HepG2 (cell line): Measurements from ENCODE around the gene MIDN. TPM values are rescaled to one million over a fixed set of nuclear protein-coding genes. Genes with fewer than 3 reads are reported as not detected.
A peak's percentile ranks its signal among the peaks of the same experiment; 100 is the strongest.

Experiments used
- ATF7-NPFF ChIP-seq: sonication (generic); formaldehyde crosslinking; IDR thresholded peaks from 2 replicates; pipeline ENCODE4 v1.8.1; 2023; ENCODE audit warnings: mild to moderate bottlenecking, low read depth, missing genetic modification reagents, moderate library complexity
- CENPX ChIP-seq: sonication (generic); formaldehyde crosslinking; IDR thresholded peaks from 2 replicates; pipeline ENCODE4 v1.9.0; 2021; ENCODE audit warnings: mild to moderate bottlenecking, missing genetic modification reagents, moderate library complexity
- CHCHD3 ChIP-seq: sonication (generic); formaldehyde crosslinking; IDR thresholded peaks from 2 replicates; pipeline ENCODE4 v1.8.0; 2022; ENCODE audit warnings: mild to moderate bottlenecking, missing genetic modification reagents, moderate library complexity
- CREM ChIP-seq, 2 experiments: sonication (generic) in 1 of 2; formaldehyde crosslinking in 1 of 2; IDR thresholded peaks; 2 replicates each; pipeline versions ENCODE4 v1.4.0 to v1.6.1; 2016 to 2020; ENCODE audit warnings: antibody characterized with exemption in 1 of 2, mild to moderate bottlenecking in 1 of 2, missing genetic modification reagents in 1 of 2
- DPF2 ChIP-seq: sonication (generic); formaldehyde crosslinking; IDR thresholded peaks from 2 replicates; pipeline ENCODE4 v1.4.0; 2020; ENCODE audit warnings: mild to moderate bottlenecking, low read depth, missing genetic modification reagents, borderline replicate concordance
- ETV5 ChIP-seq: IDR thresholded peaks from 2 replicates; pipeline ENCODE4 v1.6.1; 2018; ENCODE audit warnings: missing biosample characterization, missing genetic modification reagents, inconsistent platforms, borderline replicate concordance
- FOXA1 ChIP-seq, 2 experiments: fragments of 450-650 bp in 1 of 2; sonication (generic) in 1 of 2; formaldehyde crosslinking in 1 of 2; IDR thresholded peaks; 2 replicates each; pipeline versions ENCODE4 v1.4.0 to v1.6.1; 2016 to 2020; ENCODE audit warnings: missing genetic modification reagents in 1 of 2
- HOXA7 ChIP-seq: sonication (generic); formaldehyde crosslinking; IDR thresholded peaks from 2 replicates; pipeline ENCODE4 v1.8.1; 2022; ENCODE audit warnings: mild to moderate bottlenecking, missing genetic modification reagents, moderate library complexity
- MXI1 ChIP-seq: IDR thresholded peaks from 3 replicates; pipeline ENCODE4 v1.6.1; 2012; ENCODE audit warnings: low read depth, low read length, inconsistent platforms, borderline replicate concordance
- NFYB ChIP-seq: sonication (generic); formaldehyde crosslinking; IDR thresholded peaks from 2 replicates; pipeline ENCODE4 v1.4.0; 2020; ENCODE audit warnings: missing genetic modification reagents
- NPAS2 ChIP-seq: sonication (generic); formaldehyde crosslinking; IDR thresholded peaks from 2 replicates; pipeline ENCODE4 v1.8.0; 2022; ENCODE audit warnings: mild to moderate bottlenecking, missing genetic modification reagents, borderline replicate concordance
- RFX3 ChIP-seq: IDR thresholded peaks from 2 replicates; pipeline ENCODE4 v1.6.1; 2016; ENCODE audit warnings: missing biosample characterization, missing genetic modification reagents
- SOX6 ChIP-seq, 2 experiments: fragments of 450-650 bp in 1 of 2; sonication (generic) in 1 of 2; formaldehyde crosslinking in 1 of 2; IDR thresholded peaks; 2 replicates each; pipeline versions ENCODE4 v1.4.0 to v1.6.1; 2017 to 2020; ENCODE audit warnings: antibody characterized with exemption in 1 of 2, mild to moderate bottlenecking in 1 of 2, missing genetic modification reagents in 1 of 2
- THAP11 ChIP-seq: IDR thresholded peaks from 2 replicates; pipeline ENCODE4 v1.6.1; 2016; ENCODE audit warnings: missing biosample characterization, missing genetic modification reagents
- YEATS4 ChIP-seq: sonication (generic); formaldehyde crosslinking; IDR thresholded peaks from 2 replicates; pipeline ENCODE4 v1.4.0; 2020; ENCODE audit warnings: missing genetic modification reagents, borderline replicate concordance
- ZFP1 ChIP-seq: IDR thresholded peaks from 2 replicates; pipeline ENCODE4 v1.6.1; 2016
- ZFP62 ChIP-seq: sonication (generic); formaldehyde crosslinking; IDR thresholded peaks from 2 replicates; pipeline ENCODE4 v1.4.0; 2020; ENCODE audit warnings: missing genetic modification reagents
- ZNF335 ChIP-seq: sonication (generic); formaldehyde crosslinking; IDR thresholded peaks from 2 replicates; pipeline ENCODE4 v1.4.0; 2020; ENCODE audit warnings: missing genetic modification reagents
- ZNF766 ChIP-seq: sonication (generic); formaldehyde crosslinking; IDR thresholded peaks from 2 replicates; pipeline ENCODE4 v1.5.0; 2020; ENCODE audit warnings: missing genetic modification reagents, borderline replicate concordance
- ZNF768 ChIP-seq: sonication (generic); formaldehyde crosslinking; IDR thresholded peaks from 2 replicates; pipeline ENCODE4 v1.4.0; 2020; ENCODE audit warnings: missing genetic modification reagents
- polyA plus RNA-seq, 8 experiments: library from polyadenylated mRNA; depleted of rRNA in 3 of 8; stranded (reverse) in 7 of 8; unstranded in 1 of 8; fragments of >200 nt; fragmentation: Illumina TruSeq in 4 of 8; extraction: Trizol in 4 of 8; gene quantifications; 2 replicates each; pipeline versions ENCODE4 v1.2.1 to v1.2.3, GENCODE V29; 2011 to 2016; ENCODE audit warnings: low read depth in 4 of 8, missing spikeins in 1 of 8, mixed read lengths in 1 of 8; ENCODE audit not compliant: insufficient read depth in 1 of 8
- total RNA-seq, 5 experiments: library from RNA; depleted of rRNA; stranded (reverse); fragments of >200 nt; fragmentation: Illumina TruSeq; extraction: Trizol; gene quantifications; 2 replicates each; pipeline ENCODE4 v1.2.3, GENCODE V29; 2016; ENCODE audit warnings: low read depth in 1 of 5
- TF ChIP-seq, protein P1 (sequence below): sonication (generic); formaldehyde crosslinking; IDR thresholded peaks from 2 replicates; pipeline ENCODE4 v1.9.0; 2021; ENCODE audit warnings: mild to moderate bottlenecking, missing genetic modification reagents
- TF ChIP-seq, protein P2 (sequence below): sonication (generic); formaldehyde crosslinking; conservative IDR thresholded peaks from 2 replicates; pipeline ENCODE4 v1.8.0; 2022; ENCODE audit warnings: mild to moderate bottlenecking, moderate library complexity, missing genetic modification reagents

The MIDN gene
- total and polyA plus RNA-seq, 2 of the 13 experiments (the other 11 are each of a cell fraction or from before 2014, with no cell fraction given) = 8.4 to 18.0 TPM

DNA sequence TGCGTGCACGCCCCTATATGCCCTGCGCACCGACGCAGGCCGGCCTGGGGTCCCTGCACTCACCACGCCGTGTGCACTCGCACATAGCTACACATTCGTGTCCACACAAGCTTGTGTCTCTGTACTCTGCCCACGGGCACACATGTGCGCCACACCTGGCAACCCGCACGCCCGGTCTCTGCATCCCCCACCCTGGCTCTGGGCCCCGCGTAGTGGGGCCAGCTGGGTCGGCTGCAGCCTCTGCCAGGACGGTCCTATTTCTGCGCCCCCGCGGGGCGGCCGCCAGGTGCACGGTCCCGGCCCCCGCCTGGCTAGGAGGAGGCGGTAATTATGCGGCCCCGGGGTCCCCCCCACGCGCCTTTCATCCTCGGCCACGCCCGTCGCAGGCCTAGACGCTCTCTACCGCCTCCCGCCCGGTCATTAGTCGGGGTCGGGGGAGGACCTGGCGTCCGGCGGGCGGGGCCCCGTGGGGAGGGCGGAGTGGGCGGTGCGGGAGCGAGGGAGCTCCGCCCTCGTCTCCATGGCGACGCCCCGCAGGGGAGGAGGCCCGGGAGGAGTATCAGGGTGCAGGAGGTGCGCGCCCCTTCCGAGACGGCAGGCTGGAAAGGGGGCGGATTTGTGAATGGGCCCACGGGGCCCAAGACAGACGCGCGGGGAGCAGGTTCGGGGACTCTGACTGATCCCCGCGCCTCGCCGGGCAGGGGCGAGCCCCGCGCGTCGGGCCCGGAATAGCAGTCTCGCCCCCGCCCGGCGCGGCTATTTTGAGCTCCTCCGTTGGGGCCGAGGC lies 17.9 kb downstream of the MIDN start (continued):
- TF ChIP-seq, protein P1, sequence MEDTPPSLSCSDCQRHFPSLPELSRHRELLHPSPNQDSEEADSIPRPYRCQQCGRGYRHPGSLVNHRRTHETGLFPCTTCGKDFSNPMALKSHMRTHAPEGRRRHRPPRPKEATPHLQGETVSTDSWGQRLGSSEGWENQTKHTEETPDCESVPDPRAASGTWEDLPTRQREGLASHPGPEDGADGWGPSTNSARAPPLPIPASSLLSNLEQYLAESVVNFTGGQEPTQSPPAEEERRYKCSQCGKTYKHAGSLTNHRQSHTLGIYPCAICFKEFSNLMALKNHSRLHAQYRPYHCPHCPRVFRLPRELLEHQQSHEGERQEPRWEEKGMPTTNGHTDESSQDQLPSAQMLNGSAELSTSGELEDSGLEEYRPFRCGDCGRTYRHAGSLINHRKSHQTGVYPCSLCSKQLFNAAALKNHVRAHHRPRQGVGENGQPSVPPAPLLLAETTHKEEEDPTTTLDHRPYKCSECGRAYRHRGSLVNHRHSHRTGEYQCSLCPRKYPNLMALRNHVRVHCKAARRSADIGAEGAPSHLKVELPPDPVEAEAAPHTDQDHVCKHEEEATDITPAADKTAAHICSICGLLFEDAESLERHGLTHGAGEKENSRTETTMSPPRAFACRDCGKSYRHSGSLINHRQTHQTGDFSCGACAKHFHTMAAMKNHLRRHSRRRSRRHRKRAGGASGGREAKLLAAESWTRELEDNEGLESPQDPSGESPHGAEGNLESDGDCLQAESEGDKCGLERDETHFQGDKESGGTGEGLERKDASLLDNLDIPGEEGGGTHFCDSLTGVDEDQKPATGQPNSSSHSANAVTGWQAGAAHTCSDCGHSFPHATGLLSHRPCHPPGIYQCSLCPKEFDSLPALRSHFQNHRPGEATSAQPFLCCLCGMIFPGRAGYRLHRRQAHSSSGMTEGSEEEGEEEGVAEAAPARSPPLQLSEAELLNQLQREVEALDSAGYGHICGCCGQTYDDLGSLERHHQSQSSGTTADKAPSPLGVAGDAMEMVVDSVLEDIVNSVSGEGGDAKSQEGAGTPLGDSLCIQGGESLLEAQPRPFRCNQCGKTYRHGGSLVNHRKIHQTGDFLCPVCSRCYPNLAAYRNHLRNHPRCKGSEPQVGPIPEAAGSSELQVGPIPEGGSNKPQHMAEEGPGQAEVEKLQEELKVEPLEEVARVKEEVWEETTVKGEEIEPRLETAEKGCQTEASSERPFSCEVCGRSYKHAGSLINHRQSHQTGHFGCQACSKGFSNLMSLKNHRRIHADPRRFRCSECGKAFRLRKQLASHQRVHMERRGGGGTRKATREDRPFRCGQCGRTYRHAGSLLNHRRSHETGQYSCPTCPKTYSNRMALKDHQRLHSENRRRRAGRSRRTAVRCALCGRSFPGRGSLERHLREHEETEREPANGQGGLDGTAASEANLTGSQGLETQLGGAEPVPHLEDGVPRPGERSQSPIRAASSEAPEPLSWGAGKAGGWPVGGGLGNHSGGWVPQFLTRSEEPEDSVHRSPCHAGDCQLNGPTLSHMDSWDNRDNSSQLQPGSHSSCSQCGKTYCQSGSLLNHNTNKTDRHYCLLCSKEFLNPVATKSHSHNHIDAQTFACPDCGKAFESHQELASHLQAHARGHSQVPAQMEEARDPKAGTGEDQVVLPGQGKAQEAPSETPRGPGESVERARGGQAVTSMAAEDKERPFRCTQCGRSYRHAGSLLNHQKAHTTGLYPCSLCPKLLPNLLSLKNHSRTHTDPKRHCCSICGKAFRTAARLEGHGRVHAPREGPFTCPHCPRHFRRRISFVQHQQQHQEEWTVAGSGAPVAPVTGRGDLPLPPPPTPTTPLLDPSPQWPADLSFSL (CRISPR knock-in tag) = peak; percentile 65; the same call in 1 of the 2 replicates
- TF ChIP-seq NFYB (no peak), FOXA1 (IDR thresholded peaks at IDR 0.05) (no peak), FOXA1 (CRISPR knock-in tag; IDR thresholded peaks at IDR 0.05) (0 out of 2 replicates have a peak, but pooled peaks have one; percentile 2), HOXA7 (no peak; the same call in 1 of the 2 replicates), SOX6 (IDR thresholded peaks at IDR 0.05) (no peak), SOX6 (CRISPR knock-in tag; IDR thresholded peaks at IDR 0.05) (peak; percentile 68), ETV5 (CRISPR knock-in tag) (0 out of 2 replicates have a peak, but pooled peaks have one; percentile 46), THAP11 (CRISPR knock-in tag) (peak; percentile 44), DPF2 (CRISPR knock-in tag) (no peak; the same call in 1 of the 2 replicates), CREM (IDR thresholded peaks at IDR 0.05) (no peak), CREM (CRISPR knock-in tag; IDR thresholded peaks at IDR 0.05) (no peak), ZNF335 (peak; percentile 60; the same call in 1 of the 2 replicates), CENPX (CRISPR knock-in tag) (no peak), ATF7-NPFF (CRISPR knock-in tag) (no peak), ZFP1 (CRISPR knock-in tag) (no peak), CHCHD3 (CRISPR knock-in tag) (0 out of 2 replicates have a peak, but pooled peaks have one; percentile 4), MXI1 (peak; percentile 62; the same call in 1 of the 3 replicates), NPAS2 (CRISPR knock-in tag) (no peak), ZNF766 (CRISPR knock-in tag) (no peak), ZNF768 (CRISPR knock-in tag) (peak; percentile 56; the same call in 1 of the 2 replicates), ZFP62 (CRISPR knock-in tag) (no peak), YEATS4 (CRISPR knock-in tag) (peak; percentile 62), RFX3 (peak; percentile 87)
- TF ChIP-seq, protein P2, sequence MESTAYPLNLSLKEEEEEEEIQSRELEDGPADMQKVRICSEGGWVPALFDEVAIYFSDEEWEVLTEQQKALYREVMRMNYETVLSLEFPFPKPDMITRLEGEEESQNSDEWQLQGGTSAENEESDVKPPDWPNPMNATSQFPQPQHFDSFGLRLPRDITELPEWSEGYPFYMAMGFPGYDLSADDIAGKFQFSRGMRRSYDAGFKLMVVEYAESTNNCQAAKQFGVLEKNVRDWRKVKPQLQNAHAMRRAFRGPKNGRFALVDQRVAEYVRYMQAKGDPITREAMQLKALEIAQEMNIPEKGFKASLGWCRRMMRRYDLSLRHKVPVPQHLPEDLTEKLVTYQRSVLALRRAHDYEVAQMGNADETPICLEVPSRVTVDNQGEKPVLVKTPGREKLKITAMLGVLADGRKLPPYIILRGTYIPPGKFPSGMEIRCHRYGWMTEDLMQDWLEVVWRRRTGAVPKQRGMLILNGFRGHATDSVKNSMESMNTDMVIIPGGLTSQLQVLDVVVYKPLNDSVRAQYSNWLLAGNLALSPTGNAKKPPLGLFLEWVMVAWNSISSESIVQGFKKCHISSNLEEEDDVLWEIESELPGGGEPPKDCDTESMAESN (CRISPR knock-in tag) = 0 out of 2 replicates have a peak, but pooled peaks have one; percentile 61
